KMS-11 (cell line): ENCODE measurements around the gene DENND6A.

Source experiments
- H2AFZ ChIP-seq: fragments of 200-600 bp; sonication (generic); 2 replicates; pipeline ENCODE4 v1.6.1; 2016; ENCODE audit warnings: antibody characterized with exemption, mixed run types, low read depth
- H3K27ac ChIP-seq: fragments of 200-600 bp; sonication (generic); 2 replicates; pipeline ENCODE4 v1.6.1; 2016; ENCODE audit warnings: mild to moderate bottlenecking, mixed run types
- H3K27me3 ChIP-seq: fragments of 200-600 bp; sonication (generic); 2 replicates; pipeline ENCODE4 v1.6.1; 2017; ENCODE audit warnings: mild to moderate bottlenecking, low read depth, mixed run types, moderate library complexity; ENCODE audit not compliant: insufficient read depth
- H3K36me3 ChIP-seq: fragments of 200-600 bp; sonication (generic); 2 replicates; pipeline ENCODE4 v1.6.1; 2017; ENCODE audit warnings: mild to moderate bottlenecking, mixed run types; ENCODE audit not compliant: insufficient read depth
- H3K4me1 ChIP-seq: fragments of 200-600 bp; sonication (generic); 2 replicates; pipeline ENCODE4 v1.6.1; 2016; ENCODE audit warnings: mild to moderate bottlenecking, low read depth, mixed run types; ENCODE audit not compliant: poor library complexity, severe bottlenecking
- H3K4me2 ChIP-seq: fragments of 200-600 bp; sonication (generic); 2 replicates; pipeline ENCODE4 v1.7.0; 2016; ENCODE audit warnings: mild to moderate bottlenecking, mixed run types
- H3K4me3 ChIP-seq: fragments of 200-600 bp; sonication (generic); IDR thresholded peaks from 2 replicates; pipeline ENCODE4 v1.6.1; 2017; ENCODE audit warnings: low read depth, low read length, mixed read lengths; ENCODE audit not compliant: insufficient read depth
- H3K79me2 ChIP-seq: fragments of 200-600 bp; sonication (generic); 2 replicates; pipeline ENCODE4 v1.6.1; 2016; ENCODE audit warnings: low read depth, mixed run types; ENCODE audit not compliant: insufficient read depth
- H3K9ac ChIP-seq: fragments of 200-600 bp; sonication (generic); 2 replicates; pipeline ENCODE4 v1.6.1; 2016; ENCODE audit warnings: mild to moderate bottlenecking, mixed run types
- H4K20me1 ChIP-seq: fragments of 200-600 bp; sonication (generic); 2 replicates; pipeline ENCODE4 v1.6.1; 2016; ENCODE audit warnings: mild to moderate bottlenecking, mixed run types; ENCODE audit not compliant: insufficient read depth
- TF ChIP-seq, protein P1 (sequence below): fragments of 200-600 bp; sonication (generic); conservative IDR thresholded peaks from 2 replicates; pipeline ENCODE4 v1.6.1; 2017; ENCODE audit warnings: low read depth, mild to moderate bottlenecking, antibody characterized with exemption, low read length, moderate library complexity, mixed read lengths

The DENND6A gene

DNA sequence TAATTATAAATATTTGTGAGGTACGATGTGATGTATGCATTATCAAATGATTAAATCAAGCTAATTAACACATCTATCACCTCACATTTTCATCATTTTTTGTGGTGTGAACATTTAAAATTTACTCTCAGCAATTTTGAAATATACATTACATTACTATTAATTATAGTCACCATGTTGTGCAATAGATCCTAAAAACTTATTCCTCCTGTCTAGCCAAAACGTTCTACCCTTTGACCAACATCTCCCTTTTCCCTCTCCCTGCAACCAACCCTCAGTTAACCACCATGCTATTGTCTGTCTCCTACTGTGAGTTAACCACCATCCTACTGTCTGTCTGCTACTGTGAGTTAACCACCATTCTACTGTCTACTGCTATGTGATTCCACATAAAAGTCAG, 42.5 kb upstream of the DENND6A start:
- no peak overlapping the region for H2AFZ ChIP-seq
- H4K20me1 ChIP-seq, result no peaks in the 10 kb centered on the region
- H3K36me3 ChIP-seq, result no peaks in the 10 kb centered on the region
- TF ChIP-seq, protein P1, sequence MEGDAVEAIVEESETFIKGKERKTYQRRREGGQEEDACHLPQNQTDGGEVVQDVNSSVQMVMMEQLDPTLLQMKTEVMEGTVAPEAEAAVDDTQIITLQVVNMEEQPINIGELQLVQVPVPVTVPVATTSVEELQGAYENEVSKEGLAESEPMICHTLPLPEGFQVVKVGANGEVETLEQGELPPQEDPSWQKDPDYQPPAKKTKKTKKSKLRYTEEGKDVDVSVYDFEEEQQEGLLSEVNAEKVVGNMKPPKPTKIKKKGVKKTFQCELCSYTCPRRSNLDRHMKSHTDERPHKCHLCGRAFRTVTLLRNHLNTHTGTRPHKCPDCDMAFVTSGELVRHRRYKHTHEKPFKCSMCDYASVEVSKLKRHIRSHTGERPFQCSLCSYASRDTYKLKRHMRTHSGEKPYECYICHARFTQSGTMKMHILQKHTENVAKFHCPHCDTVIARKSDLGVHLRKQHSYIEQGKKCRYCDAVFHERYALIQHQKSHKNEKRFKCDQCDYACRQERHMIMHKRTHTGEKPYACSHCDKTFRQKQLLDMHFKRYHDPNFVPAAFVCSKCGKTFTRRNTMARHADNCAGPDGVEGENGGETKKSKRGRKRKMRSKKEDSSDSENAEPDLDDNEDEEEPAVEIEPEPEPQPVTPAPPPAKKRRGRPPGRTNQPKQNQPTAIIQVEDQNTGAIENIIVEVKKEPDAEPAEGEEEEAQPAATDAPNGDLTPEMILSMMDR, result no peak
- H3K4me1 ChIP-seq, result no peaks in the 10 kb centered on the region
- H3K4me3 ChIP-seq, result no peak overlapping the region
- no peak overlapping the region for H3K9ac ChIP-seq
- no peaks in the 10 kb centered on the region for H3K79me2 ChIP-seq
- no peaks in the 10 kb centered on the region for H3K27me3 ChIP-seq
- no peak overlapping the region for H3K4me2 ChIP-seq
- no peak overlapping the region for H3K27ac ChIP-seq

DNA sequence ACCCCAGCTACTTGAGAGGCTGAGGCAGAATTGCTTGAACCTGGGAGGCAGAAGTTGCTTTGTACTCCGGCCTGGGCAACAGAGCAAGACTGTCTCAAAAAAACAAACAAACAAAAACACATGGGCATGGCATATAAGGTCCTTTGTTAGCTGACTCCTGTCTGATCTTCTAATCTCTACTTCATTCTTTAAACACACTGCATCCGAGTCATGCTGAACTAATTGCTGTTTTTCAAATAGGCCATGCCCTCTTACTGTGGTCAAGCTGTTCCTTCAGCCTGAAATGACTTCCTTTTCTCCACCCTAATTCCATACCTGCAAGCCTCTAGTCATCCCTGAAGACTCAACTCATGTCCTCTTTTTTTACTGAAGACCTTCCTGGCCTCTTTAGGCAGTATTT, 40.9 kb upstream of the DENND6A start:
- TF ChIP-seq, protein P1, result no peak
- Histone ChIP-seq H3K79me2 (no peaks in the 10 kb centered on the region), H3K4me2 (no peak overlapping the region), H3K4me1 (no peaks in the 10 kb centered on the region), H4K20me1 (no peaks in the 10 kb centered on the region), H3K4me3 (no peak overlapping the region), H3K9ac (no peak overlapping the region), H3K27me3 (no peaks in the 10 kb centered on the region), H2AFZ (no peak overlapping the region), H3K36me3 (no peaks in the 10 kb centered on the region), H3K27ac (no peak overlapping the region)

DNA sequence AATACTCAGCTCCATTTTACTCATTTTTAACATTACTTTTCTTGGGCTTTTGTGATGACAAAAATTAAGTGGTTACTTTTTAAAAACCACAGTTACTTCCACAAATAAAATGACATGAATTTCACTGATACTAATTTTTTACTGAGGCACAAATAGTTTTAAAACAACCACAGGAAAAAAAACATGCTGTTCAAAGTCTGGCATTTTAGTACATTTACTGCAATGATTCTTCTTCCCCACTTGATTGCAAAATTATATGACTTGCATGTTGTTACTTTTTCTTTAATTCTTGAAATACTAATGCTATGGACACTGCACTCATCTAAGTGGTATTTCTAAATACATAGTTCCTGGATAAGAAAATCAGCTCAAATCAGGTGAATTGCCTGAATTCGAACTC, 38.4 kb upstream of the DENND6A start:
- no peak overlapping the region for H3K27ac ChIP-seq
- H2AFZ ChIP-seq, result no peak overlapping the region
- no peak overlapping the region for H3K9ac ChIP-seq
- no peak overlapping the region for H3K4me2 ChIP-seq
- H3K79me2 ChIP-seq, result no peaks in the 10 kb centered on the region
- H3K4me3 ChIP-seq, result no peak overlapping the region
- no peaks in the 10 kb centered on the region for H4K20me1 ChIP-seq
- H3K27me3 ChIP-seq, result no peaks in the 10 kb centered on the region
- H3K36me3 ChIP-seq, result no peaks in the 10 kb centered on the region
- TF ChIP-seq, protein P1, result no peak
- no peaks in the 10 kb centered on the region for H3K4me1 ChIP-seq

DNA sequence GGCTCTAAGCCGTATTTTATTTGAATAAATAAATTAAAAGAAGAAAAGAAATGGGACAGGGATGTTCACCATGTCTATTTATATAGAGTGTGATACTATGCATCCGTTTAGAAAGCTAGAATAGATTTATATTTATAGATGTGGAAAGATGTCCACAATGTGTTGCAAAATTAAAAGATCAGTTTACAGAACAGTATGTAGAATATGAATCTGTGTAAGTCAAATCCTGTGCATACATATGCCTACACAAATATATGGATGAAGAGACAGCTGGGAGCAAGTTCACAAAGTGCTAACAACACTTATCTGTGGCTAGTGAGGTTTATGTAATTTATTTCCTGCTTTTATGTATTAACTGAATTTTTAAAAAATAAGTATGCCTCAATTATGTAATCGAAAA, 37.8 kb upstream of the DENND6A start:
- Histone ChIP-seq H3K36me3 (no peaks in the 10 kb centered on the region), H3K79me2 (no peaks in the 10 kb centered on the region), H3K4me1 (no peaks in the 10 kb centered on the region), H3K4me2 (no peak overlapping the region), H2AFZ (no peak overlapping the region), H3K27ac (no peak overlapping the region), H3K4me3 (no peak overlapping the region), H4K20me1 (no peaks in the 10 kb centered on the region), H3K9ac (no peak overlapping the region), H3K27me3 (no peaks in the 10 kb centered on the region)
- TF ChIP-seq, protein P1, result no peak
